Measurements from ENCODE around the gene PDE6C. TPM values are rescaled to one million over a fixed set of nuclear protein-coding genes. Genes with fewer than 3 reads are reported as not detected.

PDE6C gene
- total and polyA plus RNA-seq, 2 of the 8 experiments (the other 6 are each of a cell fraction or from before 2014, with no cell fraction given) = not detected

- Histone ChIP-seq H3K23ac (ENCODE audit: insufficient read length) (no peak overlapping the region), H2BK120ac (replicated peaks; ENCODE audit: low read depth, low read length) (no peak overlapping the region), H3K56ac (replicated peaks; ENCODE audit: insufficient read length, low read depth, low read length) (no peak overlapping the region), H3K18ac (ENCODE audit: extremely low read depth, low read length) (no peak overlapping the region), H3K27me3 (replicated peaks in 1 of 4; ENCODE audit: control insufficient read depth in 3 of 4, extremely low read depth in 1 of 4, insufficient read depth in 3 of 4, low read length in 3 of 4) (peaks cover 0 to 1% (median 0%) of the 10 kb centered on the region in 4 experiments; a peak in 2 of 7 replicates), H3K27ac (ENCODE audit: low read depth, low read length) (no peak overlapping the region), H3K4me2 (ENCODE audit: insufficient read depth in 1 of 2, low read depth in 2 of 2, low read length in 2 of 2) (no peak overlapping the region), H3K79me1 (ENCODE audit: low read depth, low read length) (no peaks in the 10 kb centered on the region), H2AK5ac (ENCODE audit: low read depth, low read length) (no peak overlapping the region), H2AFZ (ENCODE audit: low read length) (no peak overlapping the region), H4K91ac (replicated peaks; ENCODE audit: insufficient read length, low read length) (no peak overlapping the region), H3K14ac (ENCODE audit: insufficient read length) (no peak overlapping the region), H3K4me1 (replicated peaks in 1 of 4; ENCODE audit: control insufficient read depth in 3 of 4, insufficient read depth in 4 of 4, low read length in 3 of 4) (peaks cover 3 to 5% (median 4%) of the 10 kb centered on the region in 4 experiments; a peak in 5 of 7 replicates), H2BK12ac (ENCODE audit: low read depth, low read length) (no peak overlapping the region), H2BK15ac (ENCODE audit: low read length) (no peak overlapping the region), H3K36me3 (ENCODE audit: control insufficient read depth in 2 of 4, insufficient read depth in 4 of 4, low read length in 3 of 4) (no peaks in the 10 kb centered on the region), H3K4me3 (ENCODE audit: extremely low read depth in 1 of 4, insufficient read depth in 2 of 4, low read depth in 3 of 4, low read length in 4 of 4) (no peak overlapping the region), H3K9ac (replicated peaks in 1 of 4; ENCODE audit: extremely low read depth in 1 of 4, low read depth in 3 of 4, low read length in 3 of 4) (no peak overlapping the region), H3K9me3 (ENCODE audit: insufficient read depth in 2 of 2, low read depth in 1 of 2, low read length in 1 of 2) (no peaks in the 10 kb centered on the region), H3K4ac (replicated peaks; ENCODE audit: insufficient read length, low read depth, low read length) (no peak overlapping the region), H3K23me2 (ENCODE audit: low read depth, low read length) (no peaks in the 10 kb centered on the region), H4K5ac (ENCODE audit: insufficient read length, low read depth, low read length) (no peak overlapping the region), H4K8ac (ENCODE audit: extremely low read depth, insufficient read depth, low read length) (no peak overlapping the region), H4K20me1 (replicated peaks in 1 of 2; ENCODE audit: control insufficient read depth in 1 of 2, insufficient read depth in 2 of 2, low read length in 2 of 2) (no peaks in the 10 kb centered on the region), H2BK20ac (ENCODE audit: low read length) (no peak overlapping the region), H3K79me2 (ENCODE audit: control insufficient read depth in 1 of 2, insufficient read depth in 2 of 2, low read length in 2 of 2) (no peaks in the 10 kb centered on the region), H2BK5ac (ENCODE audit: low read depth, low read length) (no peak overlapping the region)
- TF ChIP-seq FOSL1 (IDR thresholded peaks at IDR 0.05; ENCODE audit: insufficient read depth, low read depth, low read length) (no peak), NANOG (IDR thresholded peaks at IDR 0.05; ENCODE audit: insufficient read depth, low read depth, low read length, poor library complexity, severe bottlenecking) (no peak), SIRT6 (IDR thresholded peaks at IDR 0.05; ENCODE audit: low read length) (no peak), MAX (IDR thresholded peaks at IDR 0.05) (no peak), ASH2L (IDR thresholded peaks at IDR 0.05; ENCODE audit: low read length) (no peak), TEAD4 (IDR thresholded peaks at IDR 0.05; ENCODE audit: low read depth, low read length) (no peak)
- TF ChIP-seq, protein P1, sequence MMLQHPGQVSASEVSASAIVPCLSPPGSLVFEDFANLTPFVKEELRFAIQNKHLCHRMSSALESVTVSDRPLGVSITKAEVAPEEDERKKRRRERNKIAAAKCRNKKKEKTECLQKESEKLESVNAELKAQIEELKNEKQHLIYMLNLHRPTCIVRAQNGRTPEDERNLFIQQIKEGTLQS (IDR thresholded peaks at IDR 0.05; ENCODE audit: insufficient read depth, low read depth, low read length) = no peak
- DNase-seq (ENCODE audit: low read depth in 1 of 2, low spot score in 2 of 2) (no peak), FAIRE-seq (no peak)
- ChIA-PET CTCF (ENCODE audit: partially characterized antibody) (interaction anchor here (1.2 to 1.7 kb wide), 4 partner anchors 12 to 36 kb away, joined by 3 to 10 read pairs (median 4); no protein-coding TSS in a partner anchor), POLR2A (ENCODE audit: partially characterized antibody) (interaction anchor here (0.7 kb wide), 1 partner anchor 10 kb away, joined by 3 read pairs; no protein-coding TSS in a partner anchor)
- 88% methylated on average over 7 of the region's 7 CpGs; no CpG with 5 or more reads in 1 of the 2 experiments for WGBS, 2 experiments (ENCODE audit: extremely low coverage in 1 of 2, insufficient coverage in 1 of 2, insufficient read length in 1 of 2, insufficient replicate concordance in 2 of 2, low coverage in 1 of 2, low lambda C conversion rate in 2 of 2, missing lambda C conversion rate in 1 of 2)
These were observed 21.7 kb upstream of the PDE6C start for GRCh38 chr10:93590638-93591037.

All from H1 (cell line).